ENCODE measurements around the gene GPR151. TPM values are rescaled to one million over a fixed set of nuclear protein-coding genes. Genes with fewer than 3 reads are reported as not detected.

Gene GPR151
- total and polyA plus RNA-seq, 9 of the 15 experiments (the other 6 are each of a cell fraction or from before 2014, with no cell fraction given) = 0.06 TPM; not detected in 8

DNA sequence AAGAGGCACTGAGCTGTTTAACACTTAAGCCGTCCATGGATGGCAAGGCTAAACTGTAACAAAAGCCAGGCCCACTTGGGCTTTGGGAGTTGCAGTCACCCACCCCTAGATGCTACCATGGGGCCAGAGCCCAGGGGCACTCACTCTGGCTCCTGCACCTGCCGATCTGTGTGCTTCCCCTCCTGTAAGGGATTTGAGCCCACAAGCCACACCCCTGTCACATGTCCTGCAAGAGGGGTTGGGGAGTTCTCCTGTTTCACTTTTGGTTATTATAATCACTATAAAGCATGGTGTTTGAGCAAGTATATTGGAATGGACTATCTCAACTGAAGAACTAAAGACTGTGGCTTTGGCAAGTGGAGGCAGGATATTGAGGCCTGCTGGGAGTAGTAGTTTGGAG lies 14.0 kb upstream of the GPR151 start:
- Histone ChIP-seq H3K27me3 (ENCODE audit: control insufficient read depth in 2 of 2, insufficient read depth in 2 of 2, low read length in 2 of 2) (peaks cover 0 to 5% of the 10 kb centered on the region in 2 experiments; a peak in 1 of 5 replicates), H3K9me3 (replicated peaks; ENCODE audit: control insufficient read depth, insufficient read depth, low read depth, low read length) (no peaks in the 10 kb centered on the region), H3K36me3 (ENCODE audit: control insufficient read depth, insufficient read depth, low read length) (no peaks in the 10 kb centered on the region), H3K27ac (ENCODE audit: extremely low read depth, low read depth, low read length) (no peak overlapping the region), H2AFZ (ENCODE audit: low read depth, low read length) (no peak overlapping the region), H3K4me3 (no peak overlapping the region), H3K79me2 (ENCODE audit: control insufficient read depth, insufficient read depth, low read length) (no peaks in the 10 kb centered on the region), H3K4me2 (ENCODE audit: insufficient read depth, low read length) (no peak overlapping the region), H3K9me1 (ENCODE audit: control insufficient read depth, insufficient read depth, low read length) (no peaks in the 10 kb centered on the region), H3K4me1 (replicated peaks in 1 of 2; ENCODE audit: control insufficient read depth in 2 of 2, insufficient read depth in 2 of 2, low read length in 2 of 2) (no peaks in the 10 kb centered on the region), H3K9ac (ENCODE audit: insufficient read depth in 1 of 2, low read depth in 2 of 2, low read length in 2 of 2) (no peak overlapping the region), H4K20me1 (replicated peaks; ENCODE audit: control insufficient read depth, insufficient read depth, low read length) (no peaks in the 10 kb centered on the region)
- DNase-seq (ENCODE audit: extremely low read depth in 1 of 4, low spot score in 3 of 4) = no peak
- TF ChIP-seq ZNF589 (CRISPR knock-in tag; IDR thresholded peaks at IDR 0.05; ENCODE audit: low read depth) = no peak
- TF ChIP-seq, protein P1, sequence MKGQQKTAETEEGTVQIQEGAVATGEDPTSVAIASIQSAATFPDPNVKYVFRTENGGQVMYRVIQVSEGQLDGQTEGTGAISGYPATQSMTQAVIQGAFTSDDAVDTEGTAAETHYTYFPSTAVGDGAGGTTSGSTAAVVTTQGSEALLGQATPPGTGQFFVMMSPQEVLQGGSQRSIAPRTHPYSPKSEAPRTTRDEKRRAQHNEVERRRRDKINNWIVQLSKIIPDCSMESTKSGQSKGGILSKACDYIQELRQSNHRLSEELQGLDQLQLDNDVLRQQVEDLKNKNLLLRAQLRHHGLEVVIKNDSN (CRISPR knock-in tag; IDR thresholded peaks at IDR 0.05) = peak; percentile 35; the same call in 1 of the 2 replicates
- BruUV-seq (replicated peaks) = no TSS peak
- peak; percentile 17; the same call in 1 of the 3 replicates for ATAC-seq
- intact Hi-C loops (cut with micrococcal nuclease) = no loop called here
- in situ Hi-C loops (cut with MboI) = no loop called here
- ChIA-PET CTCF (ENCODE audit: low intra/inter-chr PET ratio) (no interaction called here), POLR2A (no interaction called here)
- no peak for FAIRE-seq
- 0% methylated on average over 2 of the region's 2 CpGs for WGBS (ENCODE audit: insufficient coverage, low coverage, missing lambda C conversion rate)

DNA sequence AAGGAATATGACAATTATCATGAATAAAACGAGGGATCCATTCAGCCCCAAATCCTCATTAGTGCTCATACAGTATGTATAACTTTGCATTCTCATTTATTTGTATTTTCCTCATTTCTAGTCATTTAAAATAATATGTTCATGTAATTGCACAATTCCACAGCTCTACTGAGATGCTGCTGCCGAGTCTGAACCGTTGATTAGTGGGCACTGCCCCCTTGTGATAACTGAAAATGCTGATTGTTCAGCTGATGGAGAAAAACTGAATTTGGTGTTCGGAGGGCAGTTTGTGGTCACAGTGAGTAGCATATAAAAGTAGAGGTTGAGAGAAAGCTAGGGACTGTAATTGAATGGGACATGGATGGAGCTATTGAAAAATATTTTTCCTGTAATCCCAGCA lies 12.2 kb upstream of the GPR151 start:
- H3K9ac ChIP-seq (ENCODE audit: insufficient read depth in 1 of 2, low read depth in 2 of 2, low read length in 2 of 2) = no peak overlapping the region
- no peak overlapping the region for H3K4me3 ChIP-seq
- POLR2A ChIA-PET = interaction anchor here (0.8 kb wide), 1 partner anchor 9 kb away, joined by 3 read pairs; no protein-coding TSS in a partner anchor
- no peak overlapping the region for H3K27ac ChIP-seq (ENCODE audit: extremely low read depth, low read depth, low read length)
- H3K36me3 ChIP-seq (ENCODE audit: control insufficient read depth, insufficient read depth, low read length) = no peaks in the 10 kb centered on the region
- CTCF ChIA-PET (ENCODE audit: low intra/inter-chr PET ratio) = no interaction called here
- FAIRE-seq = no peak
- H3K79me2 ChIP-seq (ENCODE audit: control insufficient read depth, insufficient read depth, low read length) = no peaks in the 10 kb centered on the region
- intact Hi-C loops (cut with micrococcal nuclease) = no loop called here
- TF ChIP-seq RAD21 (CRISPR knock-in tag; conservative IDR thresholded peaks at IDR 0.05 in 1 of 2, IDR thresholded peaks at IDR 0.05 in 1 of 2) = 0 out of 4 replicates have a peak, but pooled peaks of 1 of the 2 experiments have one; percentile 5
- no peak for TF ChIP-seq ZNF586 (CRISPR knock-in tag; conservative IDR thresholded peaks at IDR 0.05)
- 0% methylated on average over 4 of the region's 4 CpGs for WGBS (ENCODE audit: insufficient coverage, low coverage, missing lambda C conversion rate)
- H2AFZ ChIP-seq (ENCODE audit: low read depth, low read length) = no peak overlapping the region
- H3K27me3 ChIP-seq (ENCODE audit: control insufficient read depth in 2 of 2, insufficient read depth in 2 of 2, low read length in 2 of 2) = peaks cover 0 to 5% of the 10 kb centered on the region in 2 experiments; a peak in 1 of 5 replicates
- no peak for ATAC-seq
- no peaks in the 10 kb centered on the region for H3K9me3 ChIP-seq (replicated peaks; ENCODE audit: control insufficient read depth, insufficient read depth, low read depth, low read length)
- H3K4me1 ChIP-seq (replicated peaks in 1 of 2; ENCODE audit: control insufficient read depth in 2 of 2, insufficient read depth in 2 of 2, low read length in 2 of 2) = no peaks in the 10 kb centered on the region
- no peak overlapping the region for H3K4me2 ChIP-seq (ENCODE audit: insufficient read depth, low read length)
- H3K9me1 ChIP-seq (ENCODE audit: control insufficient read depth, insufficient read depth, low read length) = no peaks in the 10 kb centered on the region
- no TSS peak for BruUV-seq (replicated peaks)
- DNase-seq (ENCODE audit: extremely low read depth in 1 of 4, low spot score in 3 of 4) = no peak
- in situ Hi-C loops (cut with MboI) = no loop called here
- H4K20me1 ChIP-seq (replicated peaks; ENCODE audit: control insufficient read depth, insufficient read depth, low read length) = no peaks in the 10 kb centered on the region

All from K562 (cell line).